HG02943 (cell line): ENCODE results near the gene TDP2.
"Not testable (repeated sequence)": the region's sequence is repeated elsewhere in the genome, so short reads cannot be mapped to it uniquely, and the experiment has no call there.

Experiments used
- ATAC-seq: cut with Tn5 transposase; IDR thresholded peaks from one replicate; pipeline ENCODE4 v1.9.1; 2021; ENCODE audit warnings: mild to moderate bottlenecking, low read depth, moderate library complexity; ENCODE audit not compliant: unreplicated experiment

The TDP2 gene

GRCh38 chr6:24683297-24684296, 16.9 kb upstream of the TDP2 start:
- no peak for ATAC-seq

DNA sequence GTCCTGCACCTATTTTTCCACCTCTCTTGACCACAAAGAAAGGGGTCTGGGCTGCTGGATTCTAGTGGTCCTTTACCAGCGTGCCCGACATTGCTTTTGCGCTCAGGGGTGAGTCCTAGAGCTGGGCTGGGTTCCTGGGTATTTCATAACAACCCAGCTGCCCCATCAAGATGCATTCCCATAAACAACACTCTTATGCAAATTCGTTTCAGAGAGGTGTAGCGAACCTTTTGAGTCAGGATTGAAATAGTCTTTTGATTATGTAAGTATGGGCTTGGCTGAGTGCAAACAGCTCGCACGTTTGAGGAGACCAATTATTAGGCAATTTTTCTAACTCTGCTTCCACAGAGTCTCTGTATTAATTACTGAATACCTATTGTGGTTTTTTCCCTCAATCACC, 13.9 kb upstream of the TDP2 start:
- no peak for ATAC-seq

- not testable (repeated sequence) for ATAC-seq
Observed at GRCh38 chr6:24678792-24679352, 12.2 kb upstream of the TDP2 start.

DNA sequence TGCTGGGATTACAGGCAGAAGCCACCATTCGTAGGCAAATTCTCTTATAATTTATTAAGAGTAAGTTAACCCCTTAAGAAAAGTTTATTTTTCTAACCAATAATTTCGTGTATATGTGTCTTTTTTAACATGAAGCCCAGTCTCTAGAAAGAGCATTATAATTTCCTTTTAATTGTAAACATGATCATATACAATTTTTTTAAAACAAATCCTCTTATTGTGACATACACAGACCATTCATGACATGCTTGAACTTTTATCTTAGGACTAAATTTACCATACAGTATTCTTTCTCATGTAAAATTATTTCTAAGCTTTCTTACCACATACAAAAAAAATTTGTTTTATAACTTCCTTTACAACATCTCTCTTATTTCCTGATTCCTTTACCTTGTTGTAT, 6.9 kb upstream of the TDP2 start:
- ATAC-seq, result no peak

DNA sequence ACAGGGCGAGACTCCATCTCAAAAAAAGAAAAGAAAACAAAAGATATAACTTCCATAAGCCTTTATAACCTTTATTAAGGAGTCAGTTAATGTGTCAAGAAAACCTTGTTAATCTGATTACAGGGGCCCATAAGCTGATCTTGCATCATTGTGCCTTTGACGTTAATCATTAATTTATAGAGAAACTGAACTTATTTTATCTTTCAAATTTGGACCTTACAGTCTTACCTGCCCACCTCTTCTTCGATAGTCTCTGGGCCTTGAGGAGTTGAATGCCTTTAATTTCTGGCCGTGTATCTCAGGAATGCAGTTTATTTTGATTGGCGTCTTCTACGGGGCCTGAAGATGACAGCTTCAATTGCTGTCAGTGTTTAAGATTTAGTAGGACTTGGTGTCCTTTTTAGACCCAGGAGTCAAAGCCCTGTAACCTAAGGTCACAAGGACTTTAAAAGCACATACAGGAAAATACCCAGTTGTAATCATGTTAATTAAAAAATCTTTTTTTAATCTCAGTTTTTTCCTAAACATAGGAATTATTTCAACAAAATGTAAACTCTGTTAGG, 6.0 kb upstream of the TDP2 start:
- no peak for ATAC-seq

- not testable (repeated sequence) for ATAC-seq
Observed at GRCh38 chr6:24671077-24671476, 4.4 kb upstream of the TDP2 start.

- ATAC-seq, result not testable (repeated sequence)
Observed at GRCh38 chr6:24670492-24670891, 3.8 kb upstream of the TDP2 start.

- ATAC-seq, result no peak
Observed at GRCh38 chr6:24668997-24669361, 2.3 kb upstream of the TDP2 start.

- ATAC-seq, result not testable (repeated sequence)
Observed at GRCh38 chr6:24668066-24668996, 1.6 kb upstream of the TDP2 start.

DNA sequence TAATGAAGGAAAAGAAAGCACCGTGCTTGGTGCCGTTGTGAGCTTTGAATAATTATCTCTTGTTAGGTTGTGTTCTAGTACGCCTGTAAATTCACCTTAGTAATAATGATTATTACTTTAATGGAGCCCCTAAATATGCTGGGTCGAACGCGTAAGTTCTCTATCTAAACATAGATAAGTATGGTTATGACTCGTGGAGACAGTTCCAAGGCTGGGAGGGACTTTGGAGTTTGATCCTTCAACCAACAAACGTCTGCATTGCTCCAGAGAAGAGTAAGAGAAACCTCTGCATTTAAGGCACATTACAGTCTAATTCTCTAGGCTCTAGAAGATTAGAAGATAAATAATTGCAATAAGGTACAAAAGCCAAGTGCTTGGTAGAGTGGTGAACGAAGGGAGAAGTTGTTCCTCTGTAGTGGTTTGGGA, 692 bp upstream of the TDP2 start:
- ATAC-seq, result peak; percentile 7

- ATAC-seq, result peak; percentile 32
Observed at GRCh38 chr6:24666097-24666640, 530 bp downstream of the TDP2 start.

DNA sequence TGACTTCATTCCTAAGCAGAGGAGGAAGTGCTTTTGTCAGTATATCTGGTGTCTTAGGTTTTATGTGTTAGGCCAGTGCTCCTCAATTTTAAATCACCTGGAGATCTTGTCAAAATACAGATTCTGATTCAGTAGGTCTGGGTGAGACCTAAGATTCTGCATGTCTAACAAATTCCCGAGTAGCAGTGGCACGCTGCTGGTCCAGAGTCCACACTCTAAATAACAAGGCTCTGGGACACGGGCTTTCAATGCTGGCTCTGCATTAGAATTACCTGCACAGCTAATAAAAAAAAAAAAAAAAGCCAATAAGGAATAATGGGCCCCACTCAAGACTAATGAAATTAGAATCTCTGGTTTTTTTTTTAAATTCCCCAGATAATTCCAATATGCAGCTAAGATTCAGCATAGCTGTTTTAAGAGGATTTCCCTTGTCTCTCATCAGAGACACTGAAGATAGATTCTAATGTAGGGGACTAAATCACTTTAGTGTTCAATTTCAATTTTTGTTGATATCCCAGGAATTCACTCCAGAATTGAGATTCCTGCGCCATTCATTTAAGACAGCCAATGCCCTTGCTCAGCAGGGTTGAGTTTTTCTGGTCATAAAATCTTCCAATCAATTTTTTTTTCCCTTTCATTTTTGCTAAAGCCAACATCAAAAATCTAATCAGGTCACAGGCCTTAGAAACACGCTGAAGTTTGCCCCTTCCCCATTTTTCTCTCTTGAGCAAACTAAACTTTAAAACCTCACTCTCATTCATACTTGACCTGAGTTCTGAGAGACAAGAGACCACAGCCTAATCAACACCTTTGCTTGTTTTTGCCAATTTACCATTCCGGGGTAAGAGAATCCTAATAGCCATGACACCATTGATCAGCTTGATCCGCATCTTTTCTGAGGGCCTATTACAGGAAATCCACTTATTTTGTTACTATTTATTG, 2.4 kb downstream of the TDP2 start:
- no peak for ATAC-seq

DNA sequence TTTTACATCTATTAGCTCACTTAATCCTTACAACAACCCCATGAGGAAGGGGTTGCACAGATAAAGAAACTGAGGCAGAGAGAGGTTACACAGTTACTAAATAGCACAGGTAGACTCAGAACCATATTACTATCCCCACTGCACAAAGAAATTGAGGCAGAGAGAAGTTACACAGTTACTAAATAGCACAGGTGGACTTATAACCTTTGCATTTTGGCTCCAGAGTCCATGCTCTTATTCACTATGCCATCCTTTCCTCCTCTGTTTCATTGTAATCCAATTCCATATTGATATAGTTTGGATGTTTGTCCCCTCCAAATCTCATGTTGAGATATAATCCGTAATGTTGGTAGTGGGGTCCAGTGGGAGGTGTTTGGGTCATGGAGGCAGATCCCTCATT, 3.5 kb downstream of the TDP2 start:
- no peak for ATAC-seq

DNA sequence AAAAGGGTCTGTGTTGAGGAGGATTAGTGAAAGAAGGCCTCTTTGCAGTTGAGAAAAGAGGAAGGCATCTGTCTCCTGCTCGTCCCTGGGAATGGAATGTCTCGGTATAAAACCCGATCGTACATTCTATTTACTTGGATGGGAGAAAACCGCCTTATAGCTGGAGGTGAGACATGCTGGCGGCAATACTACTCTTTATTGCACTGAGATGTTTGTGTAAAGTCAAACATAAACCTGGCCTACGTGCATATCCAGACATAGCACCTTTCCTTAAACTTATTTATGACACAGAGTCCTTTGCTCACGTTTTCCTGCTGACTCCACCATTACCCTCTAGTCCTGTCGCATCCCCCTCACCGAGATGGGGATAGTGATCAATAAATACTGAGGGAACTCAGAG, 4.5 kb downstream of the TDP2 start:
- ATAC-seq, result no peak

DNA sequence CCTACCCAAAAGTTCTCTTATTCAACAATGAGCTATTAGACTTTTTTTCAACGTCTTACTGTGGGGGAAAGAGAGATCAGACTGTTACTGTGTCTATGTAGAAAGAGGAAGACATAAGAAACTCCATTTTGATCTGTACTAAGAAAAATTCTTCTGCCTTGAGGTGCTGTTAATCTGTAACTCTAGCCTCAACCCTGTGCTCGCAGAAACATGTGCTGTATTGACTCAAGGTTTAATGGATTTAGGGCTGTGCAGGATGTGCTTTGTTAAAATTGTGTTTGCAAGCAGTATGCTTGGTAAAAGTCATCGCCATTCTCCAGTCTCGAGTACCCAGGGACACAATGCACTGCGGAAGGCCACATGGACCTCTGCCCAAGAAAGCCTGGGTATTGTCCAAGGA, 4.9 kb downstream of the TDP2 start:
- ATAC-seq, result not testable (repeated sequence)

GRCh38 chr6:24660105-24660504, 6.6 kb downstream of the TDP2 start:
- ATAC-seq, result no peak

DNA sequence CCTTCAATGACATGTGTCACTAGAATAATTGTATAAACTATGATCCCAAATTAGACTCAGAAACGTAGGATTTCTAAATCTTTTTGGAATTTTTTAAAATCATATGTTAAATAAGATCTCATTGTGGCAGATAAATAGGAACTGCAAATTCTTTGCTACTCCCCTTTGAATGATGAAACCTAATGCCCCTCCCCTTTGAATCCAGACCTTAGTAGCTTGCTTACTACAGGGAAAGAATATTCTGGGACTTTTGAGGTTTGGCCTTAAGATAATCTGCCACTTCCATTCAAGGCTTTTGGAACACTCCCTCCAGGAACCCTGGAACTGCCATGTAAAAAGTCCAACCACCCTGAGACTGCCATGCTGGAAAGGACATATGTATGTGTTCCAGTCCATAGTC, 7.1 kb downstream of the TDP2 start:
- ATAC-seq, result no peak

GRCh38 chr6:24658573-24659560, 7.8 kb downstream of the TDP2 start:
- ATAC-seq, result no peak
